Stimulated activated CD8-positive, alpha-beta memory T cell treated with anti-CD3 and anti-CD28 coated beads, Interleukin-4, amount 100 ng/mL, for 4 hours (primary cell): ENCODE results near the gene TICAM1.
"Not testable (repeated sequence)": the region's sequence is repeated elsewhere in the genome, so short reads cannot be mapped to it uniquely, and the experiment has no call there.

Experiments used
- DNase-seq, 2 donors: peaks; one replicate each; pipeline ENCODE4 v3.0.0-alpha.2; 2020; ENCODE audit warnings: low read depth in 2 of 2, low spot score in 1 of 2

The TICAM1 gene

DNA sequence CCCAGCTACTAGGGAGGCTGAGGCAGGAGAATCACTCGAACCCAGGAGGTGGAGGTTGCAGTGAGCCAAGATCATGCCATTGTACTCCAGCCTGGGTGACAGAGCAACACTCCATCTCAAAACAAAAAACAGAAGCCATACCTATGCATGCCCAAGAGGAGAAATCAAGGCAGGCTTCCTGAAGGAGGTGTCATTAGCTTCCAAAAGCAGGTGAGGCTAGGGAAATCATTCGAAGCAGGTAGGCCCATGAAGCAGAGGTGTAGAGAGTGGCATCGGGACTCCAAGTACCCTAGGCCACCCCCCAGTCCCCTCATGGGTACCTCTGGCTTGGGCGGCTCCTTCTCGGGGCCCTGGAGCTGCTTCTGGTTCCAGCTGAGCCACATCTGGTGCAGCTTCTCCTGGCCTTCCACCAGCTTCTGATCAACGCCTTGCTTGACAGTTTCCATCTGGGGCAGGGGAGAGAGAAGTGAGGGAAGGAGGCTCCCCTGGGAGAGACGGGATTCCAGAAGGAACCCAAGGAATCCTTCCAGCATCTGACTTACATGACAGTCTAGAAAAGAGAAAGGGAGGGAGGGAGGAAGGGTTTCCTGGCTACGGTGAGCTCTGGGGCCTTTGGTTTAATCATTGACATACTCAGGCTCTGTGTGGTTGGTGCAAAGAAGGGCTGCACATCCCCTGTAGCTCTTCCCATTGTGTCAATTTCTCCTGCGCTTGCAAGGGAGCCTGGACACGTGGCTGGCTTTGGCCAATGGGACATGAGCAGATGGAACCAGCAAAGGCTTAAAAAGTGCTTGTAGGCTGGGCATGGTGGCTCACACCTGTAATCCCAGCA, 13.1 kb upstream of the TICAM1 start:
- DNase-seq: no peak

DNA sequence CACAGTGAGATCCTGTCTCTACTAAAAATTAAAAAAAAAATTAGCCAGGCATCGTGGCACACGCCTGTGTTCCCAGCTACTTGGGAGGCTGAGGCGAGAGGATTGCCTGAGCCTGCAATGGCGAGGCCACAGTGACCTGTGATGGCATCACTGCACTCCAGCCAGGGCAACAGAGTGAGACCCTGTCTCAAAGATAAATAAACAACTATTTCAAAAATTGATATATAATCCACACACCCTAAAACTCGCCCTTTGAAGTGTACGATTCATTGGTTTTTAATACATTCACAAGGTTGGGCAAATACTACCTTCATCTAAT, 12.1 kb upstream of the TICAM1 start:
- no peak for DNase-seq

DNA sequence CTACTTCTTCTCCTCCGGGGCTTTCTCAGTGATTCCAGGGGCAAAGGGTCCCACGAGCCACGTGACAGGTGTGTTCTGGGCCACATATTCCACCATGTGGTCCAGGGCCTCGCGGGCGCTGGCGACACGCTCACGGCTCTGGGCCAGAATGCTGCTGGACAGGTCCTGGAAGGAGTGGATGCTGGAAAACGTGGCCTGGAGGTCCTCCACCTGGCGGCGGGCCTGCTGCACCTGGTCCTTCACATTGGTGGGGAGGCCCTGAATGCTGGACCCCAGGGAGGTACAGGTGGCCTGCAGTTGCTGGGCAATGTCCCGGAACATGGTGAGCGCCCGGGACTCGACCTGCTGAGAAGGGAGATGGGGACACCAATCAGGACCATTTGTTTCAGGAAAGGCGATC, 7.7 kb upstream of the TICAM1 start:
- DNase-seq: no peak

DNA sequence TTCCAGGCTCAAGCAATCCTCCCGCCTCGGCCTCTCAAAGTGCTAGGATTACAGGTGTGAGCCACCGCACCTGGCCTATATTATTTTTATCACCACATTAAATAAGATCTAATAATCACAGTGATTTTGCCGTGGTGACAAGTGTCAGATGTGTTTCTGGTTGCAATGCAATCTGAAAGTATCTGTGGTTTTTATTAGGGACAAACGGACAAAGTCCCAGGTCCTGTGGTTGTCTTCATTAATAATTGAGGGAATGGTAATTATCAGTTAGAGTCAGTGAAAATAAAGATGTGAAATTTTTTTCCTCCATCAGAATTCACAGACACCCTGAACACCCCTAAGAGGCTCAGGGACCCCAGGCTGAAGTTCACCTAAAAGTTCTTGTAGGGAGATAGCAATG, 1.3 kb upstream of the TICAM1 start:
- DNase-seq: no peak

DNA sequence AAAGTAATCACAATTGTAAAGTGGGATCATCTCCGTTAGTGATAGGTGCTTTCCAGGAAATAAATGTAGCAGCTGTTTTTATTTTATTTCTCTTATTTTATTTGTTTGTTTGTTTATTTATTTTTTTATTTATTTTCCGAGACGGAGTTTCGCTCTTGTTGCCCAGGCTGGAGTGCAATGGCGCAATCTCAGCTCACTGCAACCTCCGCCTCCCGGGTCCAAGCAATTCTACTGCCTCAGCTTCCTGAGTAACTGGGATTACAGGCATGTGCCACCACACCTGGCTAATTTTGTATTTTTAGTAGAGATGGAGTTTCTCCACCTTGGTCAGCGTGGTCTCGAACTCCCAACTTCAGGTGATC, 448 bp upstream of the TICAM1 start:
- DNase-seq: not testable (repeated sequence)

DNA sequence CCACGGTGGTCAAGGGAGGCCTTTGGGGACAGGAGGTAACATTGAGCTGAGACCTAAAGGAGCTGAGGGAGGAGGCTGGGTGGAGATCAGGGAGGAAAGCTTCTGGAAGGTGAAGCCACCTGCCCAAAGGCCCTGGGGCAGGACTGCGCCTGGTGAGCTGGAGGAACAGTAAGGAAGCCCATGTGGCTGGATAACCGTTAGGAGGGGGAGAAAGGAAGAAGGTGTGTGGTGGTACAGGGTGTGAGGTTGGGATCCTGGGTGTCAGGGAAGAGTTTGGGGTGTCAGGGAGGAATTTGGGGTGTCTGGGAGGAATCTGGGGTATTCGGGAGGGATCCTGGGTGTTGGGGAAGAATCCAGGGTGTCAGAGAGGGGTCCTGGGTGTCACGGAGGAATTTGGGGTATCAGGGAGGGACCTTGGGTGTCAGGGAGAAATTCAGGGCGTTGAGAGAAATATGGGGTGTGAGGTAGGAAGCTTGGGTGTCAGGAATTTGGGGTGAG, 695 bp downstream of the TICAM1 start:
- no peak for DNase-seq

DNA sequence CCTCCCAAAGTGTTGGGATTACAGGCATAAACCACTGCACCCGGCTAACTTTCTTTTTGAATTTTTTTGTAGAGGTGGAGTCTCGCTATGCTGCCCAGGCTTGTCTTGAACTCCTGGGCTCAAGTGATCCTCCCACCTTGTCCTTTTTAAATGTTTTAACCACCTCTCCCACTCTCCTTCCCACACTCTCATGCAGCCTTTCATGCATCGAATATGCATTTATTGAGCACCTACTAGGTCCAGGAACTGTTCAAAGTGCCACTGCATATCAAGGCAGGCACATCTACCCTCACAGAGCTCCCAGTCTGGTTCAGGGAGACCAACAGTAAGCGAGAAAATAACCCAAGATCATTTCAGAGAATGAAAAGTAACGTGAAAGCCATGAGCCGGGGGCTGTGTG, 1.2 kb downstream of the TICAM1 start:
- DNase-seq: no peak

DNA sequence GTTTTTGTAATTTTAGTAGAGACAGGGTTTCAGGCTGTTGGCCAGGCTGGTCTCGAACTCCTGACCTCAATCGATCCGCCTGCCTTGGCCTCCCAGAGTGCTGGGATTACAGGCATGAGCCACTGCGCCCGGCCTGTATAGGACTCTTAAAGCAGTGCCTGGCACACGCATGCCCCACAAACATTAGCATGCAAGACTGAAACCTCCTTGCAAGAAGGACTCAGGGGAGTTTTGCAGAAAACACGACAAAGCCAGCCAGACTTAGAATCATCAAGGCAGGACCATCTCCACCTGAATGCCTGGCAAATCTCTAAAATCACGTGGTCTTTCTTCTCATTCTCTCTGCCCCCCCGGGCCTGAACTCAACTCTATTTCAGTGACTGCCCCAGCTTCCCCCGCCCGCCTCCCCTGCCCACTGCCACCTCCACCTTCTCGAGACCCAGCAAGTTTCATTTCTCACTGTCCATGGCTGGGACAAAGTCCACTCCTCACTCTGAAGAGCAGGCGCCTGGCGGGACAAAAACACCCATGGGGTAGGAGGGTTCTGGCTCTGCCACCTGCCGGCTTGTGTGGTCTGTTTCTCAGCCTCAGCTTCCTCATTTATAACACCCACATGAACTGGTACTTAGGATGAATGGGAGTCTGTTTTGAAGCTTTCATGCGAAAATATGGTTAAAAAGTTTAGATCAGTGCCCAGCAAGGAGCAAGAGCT, 2.4 kb downstream of the TICAM1 start:
- DNase-seq: no peak

DNA sequence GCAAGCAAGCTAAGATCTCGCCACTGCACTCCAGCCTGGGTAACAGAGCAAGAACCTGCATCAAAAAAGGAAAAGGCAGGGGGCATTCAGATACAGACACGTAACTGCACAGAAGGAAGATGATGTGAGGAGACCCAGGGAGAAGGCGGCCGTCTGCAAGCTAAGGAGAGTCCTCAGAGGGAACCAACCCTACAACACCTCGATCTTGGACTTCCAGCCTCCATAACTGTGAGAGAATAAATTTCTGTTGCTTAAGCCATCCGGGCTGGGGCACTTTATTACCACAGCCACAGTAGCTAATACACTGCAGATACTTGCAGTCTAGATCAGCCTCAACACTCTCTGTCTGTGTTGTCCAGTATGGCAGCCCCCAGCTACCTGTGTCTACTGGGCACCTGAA, 7.9 kb downstream of the TICAM1 start:
- DNase-seq: no peak

DNA sequence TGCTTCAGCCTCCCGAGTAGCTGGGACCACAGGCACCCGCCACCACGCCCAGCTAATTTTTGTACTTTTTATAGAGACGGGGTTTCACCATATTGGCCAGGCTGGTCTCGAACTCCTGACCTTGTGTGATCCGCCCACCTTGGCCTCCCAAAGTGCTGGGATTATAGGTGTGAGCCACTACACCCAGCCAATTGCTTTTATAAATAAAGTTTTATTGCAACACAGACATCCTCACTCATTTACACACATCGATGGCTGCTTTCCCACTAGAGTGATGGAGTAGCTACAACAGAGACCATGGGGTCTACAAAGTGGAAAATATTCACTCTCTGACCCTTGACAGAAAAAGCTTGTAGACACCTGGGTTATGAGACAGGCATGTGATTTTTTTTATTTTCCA, 9.2 kb downstream of the TICAM1 start:
- DNase-seq: not testable (repeated sequence)

DNA sequence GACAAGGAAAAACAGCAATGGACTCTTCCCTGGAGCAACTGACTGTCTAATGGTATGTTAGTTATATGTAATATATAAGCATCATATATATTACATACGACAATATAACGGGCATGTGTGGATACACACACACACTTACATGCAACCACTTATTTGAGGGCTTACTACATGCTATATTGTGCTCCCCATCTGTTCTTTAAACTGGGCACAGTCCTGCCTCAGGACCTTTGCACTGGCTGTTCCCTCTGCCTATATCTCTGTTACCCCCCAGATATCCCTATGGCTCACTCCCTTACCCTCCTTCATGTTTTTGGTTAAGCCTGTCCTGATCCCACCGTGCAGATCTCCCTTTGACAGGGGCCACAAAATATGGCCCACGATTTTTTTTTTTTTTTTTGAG, 10.2 kb downstream of the TICAM1 start:
- DNase-seq: no peak

DNA sequence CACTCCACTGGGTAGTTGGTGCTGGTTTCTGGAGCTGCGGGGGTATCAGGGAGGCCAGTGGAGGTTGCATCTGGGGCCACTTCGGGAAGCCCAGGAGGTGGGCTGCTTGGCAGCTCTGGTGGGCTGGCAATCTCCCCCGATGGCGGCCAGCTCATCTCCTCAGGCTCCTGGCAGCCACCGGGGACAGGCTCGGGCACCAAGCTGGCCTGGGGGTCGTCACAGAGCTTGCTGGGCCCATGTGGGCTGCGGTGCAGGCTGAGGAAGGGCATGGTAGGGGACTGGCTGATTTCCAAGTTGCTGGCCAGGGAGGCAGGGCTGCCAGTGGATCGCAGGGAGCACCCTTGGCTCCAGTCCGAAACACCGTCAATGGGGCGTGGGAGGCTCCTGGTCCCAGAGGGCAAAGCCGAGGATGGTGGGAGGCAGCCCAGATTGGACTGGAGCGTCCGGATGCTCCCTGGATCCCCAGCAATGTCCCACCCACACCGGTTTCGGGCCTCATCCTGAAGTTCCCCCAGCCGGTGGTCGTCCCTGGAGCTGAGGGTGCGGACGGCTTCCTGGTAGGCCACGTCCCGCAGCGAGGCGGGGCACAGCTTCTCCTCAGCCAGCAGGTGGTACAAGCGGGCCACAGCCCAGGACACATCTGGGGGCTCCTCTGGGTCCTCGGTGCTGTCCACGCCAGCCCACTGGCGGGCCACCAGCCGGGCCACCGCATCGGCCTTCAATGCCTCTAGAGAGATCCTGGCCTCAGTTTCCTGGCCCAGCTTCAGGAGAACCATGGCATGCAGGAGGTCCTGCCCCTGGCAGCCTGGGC, 13.8 kb downstream of the TICAM1 start:
- DNase-seq: no peak

DNA sequence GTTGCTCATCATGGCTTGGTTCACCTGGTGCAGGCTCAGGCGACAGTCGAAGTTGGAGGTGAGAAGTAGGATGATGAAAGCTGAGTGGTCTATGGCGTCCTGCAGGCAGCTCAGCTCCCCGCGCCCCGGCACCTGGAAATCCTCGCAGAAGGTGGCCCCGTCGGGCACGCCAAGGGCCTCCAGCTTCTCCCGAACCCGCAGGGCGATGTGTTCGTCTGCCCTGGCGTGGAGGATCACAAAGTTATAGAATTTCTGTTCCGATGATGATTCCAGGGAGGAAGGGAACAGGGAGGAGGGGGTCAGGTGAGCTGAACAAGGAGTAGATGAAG, 14.6 kb downstream of the TICAM1 start:
- DNase-seq: no peak

DNA sequence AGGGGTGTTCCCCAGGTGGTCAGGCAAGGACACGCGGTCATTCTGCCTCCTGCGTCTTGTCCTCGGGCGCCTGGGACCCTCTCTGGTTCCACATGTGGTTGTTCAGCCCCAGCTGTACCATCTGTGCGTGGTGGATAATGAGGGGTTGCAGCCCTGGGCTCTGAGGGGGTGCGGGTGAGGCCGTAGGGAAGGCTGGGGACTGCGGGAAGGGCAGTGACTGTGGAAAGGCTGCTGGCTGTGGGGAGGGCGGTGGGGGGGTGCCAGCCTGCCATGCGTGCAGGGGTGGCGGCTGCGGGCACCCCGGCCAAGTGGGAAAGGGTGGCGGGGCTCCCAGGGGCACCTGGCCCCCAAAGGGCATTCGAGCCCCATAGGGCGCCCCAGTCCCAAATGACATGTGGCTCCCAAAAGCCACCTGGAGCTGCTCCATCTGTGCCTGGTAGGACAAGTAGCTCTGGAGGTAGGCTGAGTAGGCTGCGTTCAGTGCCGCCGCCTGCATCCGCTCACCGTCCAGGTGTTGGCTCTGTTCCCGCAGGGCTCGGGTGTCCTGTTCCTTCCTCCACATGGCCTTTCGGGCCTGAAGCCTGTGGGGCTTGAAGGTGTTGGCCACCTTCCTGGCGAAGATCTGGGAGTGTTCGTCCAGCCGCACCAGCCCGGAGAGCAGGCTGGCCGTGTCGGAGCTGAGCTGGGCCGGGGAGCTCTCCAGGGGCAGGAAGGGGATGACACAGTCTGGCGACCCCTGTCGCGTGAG, 15.1 kb downstream of the TICAM1 start:
- no peak for DNase-seq

DNA sequence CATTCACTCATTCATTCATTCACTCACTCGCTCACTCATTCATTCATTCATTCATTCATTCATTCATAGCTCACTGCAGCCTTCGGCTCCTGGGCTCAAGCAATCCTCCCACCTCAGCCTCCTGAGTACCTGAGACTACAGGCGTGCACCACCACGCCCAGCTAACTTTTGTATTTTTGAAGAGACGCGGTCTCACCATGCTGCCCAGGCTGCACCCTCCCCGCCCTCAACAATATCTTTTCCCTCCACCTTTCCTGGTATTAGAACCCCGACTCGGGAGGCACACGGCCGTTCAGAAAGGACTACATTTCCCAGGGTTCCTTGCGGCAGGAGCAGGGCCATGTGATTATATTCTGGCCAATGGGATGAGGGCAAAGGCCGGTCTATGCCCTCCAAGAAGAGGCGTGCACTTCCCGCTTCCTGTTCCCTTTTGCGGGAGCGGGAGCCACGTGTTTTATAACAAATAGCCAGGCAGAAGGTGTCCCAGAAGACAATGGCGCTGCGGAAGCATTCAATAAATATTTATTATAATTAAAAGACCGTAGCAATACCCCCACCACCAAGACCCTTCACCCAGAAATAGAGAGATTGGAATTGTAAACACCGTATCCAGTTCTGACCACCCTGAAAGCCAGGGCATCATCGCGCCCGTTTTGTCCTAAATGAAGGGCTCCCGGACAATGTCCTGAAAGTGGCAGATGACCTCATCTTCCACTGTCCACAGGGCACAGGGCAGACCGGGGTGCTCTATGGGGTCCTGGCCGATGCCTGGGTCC, 15.9 kb downstream of the TICAM1 start:
- DNase-seq: peak; percentile 47 to 50

DNA sequence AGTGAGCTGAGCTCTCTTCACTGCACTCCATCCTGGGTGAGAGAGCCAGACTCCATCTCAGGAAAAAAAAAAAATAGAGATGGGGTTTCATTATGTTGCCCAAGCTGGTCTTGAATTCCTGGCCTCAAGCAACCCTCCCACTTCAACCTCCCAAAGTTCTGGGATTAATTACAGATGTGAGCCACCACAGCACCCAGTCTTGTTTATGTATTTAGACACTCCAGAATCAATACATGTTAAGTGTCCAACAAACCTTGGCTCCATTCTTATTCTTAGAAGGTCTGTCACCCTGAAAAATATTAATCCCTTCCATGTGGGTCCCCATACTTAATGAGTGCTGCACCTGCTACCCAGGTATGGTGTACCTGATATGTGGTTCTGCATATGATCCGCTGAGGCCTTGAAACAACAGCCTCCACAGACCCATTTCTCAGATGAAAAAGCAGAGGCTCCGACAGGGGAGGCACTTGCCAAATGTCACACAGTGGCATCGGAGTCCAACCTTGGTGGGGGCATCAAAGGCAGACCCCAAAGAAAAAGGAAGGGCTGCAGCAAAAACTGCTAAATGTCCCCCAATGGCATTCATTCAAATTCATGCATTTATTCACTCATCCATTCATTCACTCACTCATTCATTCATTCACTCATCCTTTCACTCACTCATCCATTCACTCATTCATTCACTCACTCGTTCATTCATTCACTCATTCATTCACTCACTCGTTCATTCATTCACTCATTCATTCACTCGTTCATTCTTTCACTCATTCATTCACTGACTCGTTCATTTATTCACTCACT, 16.7 kb downstream of the TICAM1 start:
- DNase-seq: no peak

DNA sequence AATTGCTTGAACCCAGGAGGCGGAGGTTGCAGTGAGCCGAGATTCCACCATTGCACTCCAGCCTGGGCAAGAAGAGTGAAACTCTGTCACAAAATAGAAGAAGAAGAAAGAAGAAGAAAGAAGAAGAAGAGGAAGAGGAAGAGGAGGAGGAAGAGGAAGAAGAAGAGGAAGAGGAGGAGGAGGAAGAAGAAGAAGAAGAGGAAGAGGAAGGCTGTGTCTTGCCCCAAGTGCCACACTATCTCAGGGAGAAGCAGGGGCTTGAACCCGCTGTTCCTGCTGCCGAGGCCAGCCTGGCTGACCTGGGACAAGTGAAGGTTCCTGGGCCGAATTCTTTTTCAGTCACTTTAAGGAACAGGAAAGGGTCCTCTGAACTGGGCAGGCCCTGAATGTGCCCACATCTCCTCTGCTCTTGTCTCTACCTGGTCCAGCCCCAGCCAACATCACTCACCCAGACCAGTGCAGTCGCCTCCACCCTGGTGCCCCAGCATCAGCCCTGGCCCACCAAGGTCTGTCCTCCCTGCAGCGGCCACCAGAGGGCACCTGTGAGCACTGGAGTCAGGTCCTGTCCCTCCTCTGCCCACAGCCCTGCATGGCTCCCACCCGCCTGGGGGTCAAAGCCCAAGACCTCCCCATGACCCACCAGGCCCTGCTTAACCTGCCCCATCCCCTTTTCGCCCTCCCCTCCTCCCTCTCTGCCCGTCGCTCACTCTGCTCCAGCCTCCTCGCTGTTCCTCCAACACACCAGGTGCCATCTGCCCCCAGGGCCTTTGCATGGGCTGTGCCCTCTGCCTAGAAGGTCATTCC, 20.0 kb downstream of the TICAM1 start:
- peak; percentile 70 to 94 for DNase-seq

DNA sequence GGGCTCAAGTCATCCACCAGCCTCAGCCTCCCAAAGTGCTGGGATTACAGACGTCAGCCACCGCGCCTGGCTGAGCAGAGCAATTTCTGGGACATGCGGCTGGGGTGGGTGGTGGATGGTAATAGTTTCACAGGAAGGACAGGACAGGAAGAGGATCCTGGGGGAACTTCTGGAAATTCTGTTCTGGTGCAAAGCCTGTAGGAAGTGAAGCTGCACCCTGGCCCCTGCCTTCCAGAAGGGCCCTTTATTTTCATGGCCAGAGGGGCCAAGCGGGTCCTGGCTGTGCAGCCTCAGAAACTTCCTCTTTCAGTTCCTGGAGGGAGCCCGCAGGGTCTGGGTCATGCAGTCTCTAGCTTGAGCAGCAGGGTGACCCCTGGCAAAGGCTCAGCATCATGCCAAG, 24.3 kb downstream of the TICAM1 start:
- no peak for DNase-seq

DNA sequence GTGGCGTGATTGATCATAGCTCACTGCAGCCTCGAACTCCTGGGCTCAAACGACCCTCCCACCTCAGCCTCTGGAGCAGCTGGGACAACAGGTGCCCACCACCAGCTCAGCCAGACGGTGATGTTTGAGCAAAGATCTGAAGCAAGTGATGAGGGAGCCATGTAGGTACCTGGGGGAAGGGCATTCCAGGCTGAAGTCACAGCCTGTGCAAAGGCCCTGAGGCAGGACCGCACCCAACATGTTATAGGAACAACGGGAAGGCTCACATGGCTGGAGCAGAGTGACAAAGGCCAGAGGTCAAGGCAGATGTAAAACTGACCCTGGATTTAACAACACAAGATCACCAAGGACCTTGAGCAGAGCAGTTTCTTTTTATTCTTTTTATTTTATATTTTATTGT, 25.1 kb downstream of the TICAM1 start:
- DNase-seq: no peak
